Fibroblast of lung (primary cell): ENCODE results near the gene TPRKB.

ENCODE experiments used
- EZH2 ChIP-seq: IDR thresholded peaks from 2 replicates; pipeline ENCODE4 v1.5.1; 2012; ENCODE audit warnings: low read length, control low read depth, mild to moderate bottlenecking; ENCODE audit errors: missing control alignments
- TF ChIP-seq, protein P1 (sequence below), 2 donors: IDR thresholded peaks in 1 of 2; conservative IDR thresholded peaks in 1 of 2; 1 replicate in 1 of 2; 2 replicates in 1 of 2; pipeline ENCODE4 v1.5.1; 2011 to 2012; ENCODE audit warnings: low read length in 2 of 2, control low read depth in 1 of 2, inconsistent platforms in 1 of 2, low read depth in 1 of 2, mild to moderate bottlenecking in 1 of 2

DNA sequence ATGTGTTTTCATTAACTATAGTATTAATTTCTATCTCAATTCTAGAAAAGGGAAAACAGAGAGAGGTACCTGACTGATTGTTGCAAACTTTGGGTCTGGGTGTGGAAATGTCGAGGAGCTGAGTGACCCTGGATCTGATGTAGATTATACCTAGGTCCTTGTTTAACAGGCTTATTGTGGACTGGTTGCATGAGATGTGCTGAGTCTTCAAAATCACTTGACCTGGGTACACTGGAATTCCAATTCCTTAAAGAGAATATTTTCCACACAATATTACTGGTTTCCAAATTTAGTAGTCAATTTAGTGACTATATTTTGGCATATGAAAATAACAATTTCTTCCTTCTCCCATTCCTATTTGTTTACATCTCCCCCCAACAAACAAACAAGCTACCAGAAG is 29.2 kb upstream of the TPRKB start:
- TF ChIP-seq, protein P1, sequence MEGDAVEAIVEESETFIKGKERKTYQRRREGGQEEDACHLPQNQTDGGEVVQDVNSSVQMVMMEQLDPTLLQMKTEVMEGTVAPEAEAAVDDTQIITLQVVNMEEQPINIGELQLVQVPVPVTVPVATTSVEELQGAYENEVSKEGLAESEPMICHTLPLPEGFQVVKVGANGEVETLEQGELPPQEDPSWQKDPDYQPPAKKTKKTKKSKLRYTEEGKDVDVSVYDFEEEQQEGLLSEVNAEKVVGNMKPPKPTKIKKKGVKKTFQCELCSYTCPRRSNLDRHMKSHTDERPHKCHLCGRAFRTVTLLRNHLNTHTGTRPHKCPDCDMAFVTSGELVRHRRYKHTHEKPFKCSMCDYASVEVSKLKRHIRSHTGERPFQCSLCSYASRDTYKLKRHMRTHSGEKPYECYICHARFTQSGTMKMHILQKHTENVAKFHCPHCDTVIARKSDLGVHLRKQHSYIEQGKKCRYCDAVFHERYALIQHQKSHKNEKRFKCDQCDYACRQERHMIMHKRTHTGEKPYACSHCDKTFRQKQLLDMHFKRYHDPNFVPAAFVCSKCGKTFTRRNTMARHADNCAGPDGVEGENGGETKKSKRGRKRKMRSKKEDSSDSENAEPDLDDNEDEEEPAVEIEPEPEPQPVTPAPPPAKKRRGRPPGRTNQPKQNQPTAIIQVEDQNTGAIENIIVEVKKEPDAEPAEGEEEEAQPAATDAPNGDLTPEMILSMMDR (conservative IDR thresholded peaks at IDR 0.05 in 1 of 2, IDR thresholded peaks at IDR 0.05 in 1 of 2; ENCODE audit: low read depth in 1 of 2, low read length in 2 of 2) = no peak
- TF ChIP-seq EZH2 = no peak
